ENCODE data around the gene ZFHX3. TPM values are rescaled to one million over a fixed set of nuclear protein-coding genes. Genes with fewer than 3 reads are reported as not detected.

ZFHX3 gene
- total RNA-seq, 1 donor from 2014 or later, result 68.1 TPM

DNA sequence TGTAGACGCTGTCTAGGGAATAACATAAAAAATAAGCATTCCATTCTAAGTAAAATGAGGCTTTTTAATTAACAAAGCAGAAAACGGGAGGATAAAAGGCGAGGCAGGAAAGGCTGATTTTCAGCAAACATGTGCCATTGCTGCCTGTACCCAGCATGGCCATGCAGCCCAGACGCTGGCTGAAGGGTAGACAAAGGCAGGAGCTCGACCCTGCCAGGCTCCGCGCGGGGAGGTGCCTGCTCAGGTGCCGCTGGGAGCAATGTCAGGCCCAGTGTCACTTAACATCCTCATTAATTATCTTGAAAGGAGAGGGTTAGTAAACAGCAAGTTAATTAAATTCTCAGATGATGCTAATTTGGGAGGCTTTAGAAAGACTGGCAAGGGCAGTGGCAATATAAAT is 136.0 kb downstream of the ZFHX3 start:
- H3K36me3 Mint-ChIP-seq, result peaks cover under 1% of the 10 kb centered on the region

DNA sequence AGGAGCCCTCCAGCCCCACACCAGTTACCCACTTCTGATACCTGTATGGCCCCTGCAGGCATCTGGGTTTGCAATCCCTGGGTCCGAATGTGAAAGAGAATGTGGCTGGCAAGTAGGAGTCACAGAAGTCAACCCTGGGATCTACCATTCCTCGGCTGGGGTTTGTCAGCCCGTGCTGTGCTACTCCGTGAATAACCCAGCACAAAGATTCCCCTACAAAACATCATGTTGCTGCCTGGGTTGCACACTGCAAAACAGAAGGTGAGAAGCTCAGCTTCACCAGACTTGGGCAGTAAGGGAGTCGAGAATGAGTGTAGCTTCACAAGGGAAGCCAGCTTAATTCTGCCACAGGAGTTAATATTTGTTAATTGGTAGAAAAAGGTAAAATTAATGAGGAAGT is 137.1 kb downstream of the ZFHX3 start:
- H3K4me1 Mint-ChIP-seq, result peaks cover 14% of the 10 kb centered on the region
- H3K4me3 Mint-ChIP-seq, result no peak overlapping the region

More for the DNA sequence above, 136.0 kb downstream of the ZFHX3 start:
- Mint-ChIP-seq H3K9me3 (no peaks in the 10 kb centered on the region), H3K4me1 (peaks cover 21% of the 10 kb centered on the region), H3K4me3 (no peak overlapping the region), H3K27ac (no peak overlapping the region), H3K27me3 (ENCODE audit: low read depth) (no peaks in the 10 kb centered on the region)
- no peak for DNase-seq (ENCODE audit: low spot score in 2 of 2, unreplicated experiment in 2 of 2)
- TF ChIP-seq, protein P1, sequence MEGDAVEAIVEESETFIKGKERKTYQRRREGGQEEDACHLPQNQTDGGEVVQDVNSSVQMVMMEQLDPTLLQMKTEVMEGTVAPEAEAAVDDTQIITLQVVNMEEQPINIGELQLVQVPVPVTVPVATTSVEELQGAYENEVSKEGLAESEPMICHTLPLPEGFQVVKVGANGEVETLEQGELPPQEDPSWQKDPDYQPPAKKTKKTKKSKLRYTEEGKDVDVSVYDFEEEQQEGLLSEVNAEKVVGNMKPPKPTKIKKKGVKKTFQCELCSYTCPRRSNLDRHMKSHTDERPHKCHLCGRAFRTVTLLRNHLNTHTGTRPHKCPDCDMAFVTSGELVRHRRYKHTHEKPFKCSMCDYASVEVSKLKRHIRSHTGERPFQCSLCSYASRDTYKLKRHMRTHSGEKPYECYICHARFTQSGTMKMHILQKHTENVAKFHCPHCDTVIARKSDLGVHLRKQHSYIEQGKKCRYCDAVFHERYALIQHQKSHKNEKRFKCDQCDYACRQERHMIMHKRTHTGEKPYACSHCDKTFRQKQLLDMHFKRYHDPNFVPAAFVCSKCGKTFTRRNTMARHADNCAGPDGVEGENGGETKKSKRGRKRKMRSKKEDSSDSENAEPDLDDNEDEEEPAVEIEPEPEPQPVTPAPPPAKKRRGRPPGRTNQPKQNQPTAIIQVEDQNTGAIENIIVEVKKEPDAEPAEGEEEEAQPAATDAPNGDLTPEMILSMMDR (IDR thresholded peaks at IDR 0.05; ENCODE audit: unreplicated experiment), result no peak

DNA sequence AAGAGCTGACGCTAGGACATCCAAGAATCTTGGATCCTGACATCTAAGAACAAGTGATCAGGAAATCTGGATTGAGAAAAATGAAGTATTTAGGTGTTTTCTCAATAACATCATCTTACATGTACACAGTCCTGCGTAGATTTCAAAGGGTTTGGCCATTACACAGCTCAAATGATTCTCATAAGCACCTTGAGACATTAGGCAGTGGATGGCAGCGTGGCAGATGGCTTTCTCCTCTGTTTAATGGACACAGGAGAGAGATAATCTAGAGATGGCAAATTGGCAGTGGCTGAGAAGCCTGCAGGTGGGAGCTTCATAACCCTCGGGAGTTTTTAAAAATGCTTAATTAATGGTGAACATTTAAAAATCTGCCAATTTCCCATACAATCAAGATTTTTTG is 137.5 kb downstream of the ZFHX3 start:
- peaks cover 16% of the 10 kb centered on the region for H3K4me1 Mint-ChIP-seq
- no peaks in the 10 kb centered on the region for H3K36me3 Mint-ChIP-seq
- no peaks in the 10 kb centered on the region for H3K27me3 Mint-ChIP-seq (ENCODE audit: low read depth)
- no peak for DNase-seq (ENCODE audit: low spot score in 2 of 2, unreplicated experiment in 2 of 2)
- H3K9me3 Mint-ChIP-seq, result no peaks in the 10 kb centered on the region
- TF ChIP-seq, protein P1 (IDR thresholded peaks at IDR 0.05; ENCODE audit: unreplicated experiment), result no peak
- peak overlapping the region; percentile 44 for H3K27ac Mint-ChIP-seq
- H3K4me3 Mint-ChIP-seq, result no peak overlapping the region

More for the DNA sequence above, 137.1 kb downstream of the ZFHX3 start:
- no peak overlapping the region for H3K27ac Mint-ChIP-seq
- no peaks in the 10 kb centered on the region for H3K36me3 Mint-ChIP-seq
- no peaks in the 10 kb centered on the region for H3K9me3 Mint-ChIP-seq
- TF ChIP-seq, protein P1 (IDR thresholded peaks at IDR 0.05; ENCODE audit: unreplicated experiment), result no peak
- no peak for DNase-seq (ENCODE audit: low spot score in 2 of 2, unreplicated experiment in 2 of 2)
- H3K27me3 Mint-ChIP-seq (ENCODE audit: low read depth), result no peaks in the 10 kb centered on the region

DNA sequence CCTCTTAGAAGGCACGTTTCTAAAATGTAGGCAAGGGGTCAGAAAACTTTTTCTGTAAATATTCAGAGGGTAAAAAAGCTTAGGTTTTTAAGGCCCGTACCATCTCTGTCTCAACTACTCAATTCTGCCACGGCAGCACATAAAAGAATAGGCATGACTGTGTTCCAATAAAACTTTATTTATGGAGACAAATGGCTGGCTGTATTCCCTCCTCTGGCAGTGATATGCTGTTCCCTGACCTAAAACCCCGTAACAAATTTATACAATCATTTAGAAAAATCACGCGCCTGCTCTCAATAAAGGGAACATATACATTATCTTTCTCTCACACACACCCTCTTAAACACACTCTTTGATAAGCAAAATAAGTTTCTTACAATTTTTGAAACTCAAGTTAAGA is 138.7 kb downstream of the ZFHX3 start:
- Mint-ChIP-seq H3K27me3 (ENCODE audit: low read depth) (no peaks in the 10 kb centered on the region), H3K9me3 (no peaks in the 10 kb centered on the region), H3K27ac (no peak overlapping the region), H3K4me1 (peaks cover 12% of the 10 kb centered on the region), H3K4me3 (no peak overlapping the region), H3K36me3 (no peaks in the 10 kb centered on the region)
- DNase-seq (ENCODE audit: low spot score in 2 of 2, unreplicated experiment in 2 of 2), result no peak
- TF ChIP-seq, protein P1 (IDR thresholded peaks at IDR 0.05; ENCODE audit: unreplicated experiment), result no peak

DNA sequence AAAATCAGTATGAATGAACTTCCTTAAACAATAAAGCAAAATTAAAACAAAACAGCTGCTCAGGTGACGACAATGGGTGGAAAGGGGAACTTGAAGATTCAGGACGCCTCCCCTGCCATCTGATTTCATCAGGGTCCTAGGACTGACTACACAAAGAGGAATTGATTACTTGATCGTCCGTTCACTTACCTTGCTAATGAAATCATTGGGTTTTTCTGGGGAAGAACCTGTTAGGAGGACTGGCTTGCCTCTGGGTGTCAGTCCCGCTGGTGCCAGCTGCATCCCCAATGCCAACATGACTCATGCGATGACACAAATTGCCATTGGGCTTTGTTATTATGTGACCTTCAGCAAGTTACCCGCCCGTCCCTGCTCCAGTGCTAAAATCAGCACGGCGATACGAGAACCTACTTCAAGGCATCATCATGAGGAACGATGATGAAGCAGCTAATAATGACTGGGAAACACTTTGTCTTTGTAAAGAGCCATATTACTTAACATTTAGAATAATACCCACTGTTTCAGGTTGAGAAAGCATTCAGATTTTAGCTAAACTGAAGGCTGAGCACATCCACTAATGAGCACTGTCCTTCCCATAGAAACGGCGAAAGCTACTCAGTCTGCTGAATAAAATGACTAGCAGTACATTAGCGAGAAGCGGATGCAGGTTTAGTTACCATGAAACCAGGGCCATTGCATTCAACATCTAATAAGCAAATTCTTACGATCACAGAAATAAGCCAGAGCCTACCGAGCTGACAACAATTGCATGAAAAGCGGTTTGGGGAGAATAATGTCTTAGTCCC is 139.4 kb downstream of the ZFHX3 start:
- Mint-ChIP-seq H3K4me3 (no peak overlapping the region), H3K4me1 (peaks cover 9% of the 10 kb centered on the region), H3K36me3 (no peaks in the 10 kb centered on the region), H3K27ac (no peak overlapping the region), H3K9me3 (no peaks in the 10 kb centered on the region), H3K27me3 (ENCODE audit: low read depth) (no peaks in the 10 kb centered on the region)
- TF ChIP-seq, protein P1 (IDR thresholded peaks at IDR 0.05; ENCODE audit: unreplicated experiment), result no peak
- DNase-seq (ENCODE audit: low spot score in 2 of 2, unreplicated experiment in 2 of 2), result no peak

All from mesothelial cell of epicardium (in vitro differentiated cells).